DOHH2 (cell line): ENCODE results near the gene ARHGDIA.

Source experiments
- H3F3A ChIP-seq: fragments of 200-600 bp; sonication (generic), shearing (Covaris generic); 2 replicates; pipeline ENCODE4 v1.6.0; 2016; ENCODE audit warnings: antibody characterized with exemption, mild to moderate bottlenecking; ENCODE audit not compliant: control insufficient read depth, insufficient read depth
- H3K27ac ChIP-seq: fragments of 200-600 bp; sonication (generic); 2 replicates; pipeline ENCODE4 v1.5.1; 2014; ENCODE audit warnings: low read depth, mild to moderate bottlenecking, low read length, moderate library complexity
- H3K27me3 ChIP-seq: fragments of 200-600 bp; sonication (generic); 2 replicates; pipeline ENCODE4 v1.6.1; 2014; ENCODE audit warnings: mild to moderate bottlenecking, low read length, mixed read lengths; ENCODE audit not compliant: control insufficient read depth
- H3K36me3 ChIP-seq: fragments of 200-600 bp; sonication (generic); 2 replicates; pipeline ENCODE4 v1.6.1; 2014; ENCODE audit warnings: mild to moderate bottlenecking, low read length, moderate library complexity, mixed read lengths; ENCODE audit not compliant: control insufficient read depth
- H3K4me1 ChIP-seq: fragments of 200-600 bp; sonication (generic); 2 replicates; pipeline ENCODE4 v1.6.1; 2014; ENCODE audit warnings: mild to moderate bottlenecking, low read length, mixed read lengths; ENCODE audit not compliant: control insufficient read depth
- H3K4me2 ChIP-seq: fragments of 200-600 bp; sonication (generic); 2 replicates; pipeline ENCODE4 v1.6.0; 2014; ENCODE audit warnings: mild to moderate bottlenecking, low read length, moderate library complexity
- H3K4me3 ChIP-seq: fragments of 200-600 bp; sonication (generic); 2 replicates; pipeline ENCODE4 v1.5.1; 2014; ENCODE audit warnings: mild to moderate bottlenecking, low read length, mixed read lengths
- H3K79me2 ChIP-seq: fragments of 200-600 bp; sonication (generic); 2 replicates; pipeline ENCODE4 v1.6.1; 2014; ENCODE audit warnings: mild to moderate bottlenecking, low read length, mixed read lengths; ENCODE audit not compliant: control insufficient read depth
- H3K9me2 ChIP-seq: fragments of 200-600 bp; sonication (generic); replicated peaks from 2 replicates; pipeline ENCODE4 v1.6.1; 2014; ENCODE audit warnings: mild to moderate bottlenecking, low read length, mixed read lengths; ENCODE audit not compliant: control insufficient read depth
- H3K9me3 ChIP-seq: fragments of 200-600 bp; sonication (generic); 2 replicates; pipeline ENCODE4 v1.6.1; 2014; ENCODE audit warnings: antibody characterized with exemption, low read length, mixed read lengths; ENCODE audit not compliant: control insufficient read depth, insufficient read depth
- H4K20me1 ChIP-seq: fragments of 200-600 bp; sonication (generic); 2 replicates; pipeline ENCODE4 v1.6.0; 2014; ENCODE audit warnings: low read depth, mild to moderate bottlenecking, antibody characterized with exemption, low read length, moderate library complexity; ENCODE audit not compliant: control insufficient read depth, insufficient read depth
- EZH2phosphoT487 ChIP-seq: fragments of 200-600 bp; sonication (generic); IDR thresholded peaks from 2 replicates; pipeline ENCODE4 v1.6.1; 2017; ENCODE audit warnings: borderline replicate concordance, mild to moderate bottlenecking, antibody characterized with exemption, low read length, moderate library complexity, mixed read lengths
- TF ChIP-seq, protein P1 (sequence below): fragments of 200-600 bp; sonication (generic); IDR thresholded peaks from one replicate; pipeline ENCODE4 v1.5.1; 2014; ENCODE audit warnings: antibody characterized with exemption, mild to moderate bottlenecking, low read depth, low read length; ENCODE audit not compliant: poor library complexity, severe bottlenecking

The ARHGDIA gene

DNA sequence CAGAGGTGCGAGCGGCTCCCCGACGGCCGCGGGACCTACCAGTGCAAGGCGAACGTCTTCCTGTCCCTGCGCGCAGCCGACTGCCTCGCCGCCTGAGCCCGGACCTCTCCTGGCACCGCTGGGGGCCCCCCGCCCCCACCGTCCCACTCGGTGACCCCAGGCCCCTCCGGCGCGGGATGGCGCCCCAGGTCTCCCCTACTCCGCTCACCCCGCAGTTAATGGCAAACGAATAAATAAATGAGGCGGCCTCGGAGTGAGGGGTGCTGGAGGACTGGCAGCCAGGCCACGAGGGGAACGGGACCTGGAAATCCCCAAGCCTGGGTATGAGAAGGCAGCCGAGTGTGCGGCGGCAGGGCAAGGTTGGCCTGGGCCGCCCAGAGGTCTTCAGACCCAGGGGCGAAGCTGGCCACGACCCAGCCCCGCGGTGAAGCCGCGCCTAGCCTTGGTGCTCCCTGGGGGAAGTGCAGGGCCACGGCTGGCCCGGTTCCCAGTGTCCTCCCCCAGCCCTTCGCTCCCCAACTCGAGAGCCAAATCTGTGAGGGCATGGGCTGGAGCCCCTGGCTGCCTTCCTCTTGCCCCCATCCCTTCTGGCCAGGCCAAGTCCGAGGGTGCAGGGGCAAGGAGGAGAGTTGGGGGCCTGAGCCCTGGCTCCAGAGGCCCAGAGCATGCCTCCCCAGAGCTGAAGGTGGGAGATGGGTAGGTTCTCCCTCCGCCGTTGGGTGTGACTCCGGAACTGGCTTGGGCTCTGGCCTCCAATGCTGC is 31.7 kb upstream of the ARHGDIA start:
- H3F3A ChIP-seq: no peaks in the 10 kb centered on the region
- TF ChIP-seq, protein P1, sequence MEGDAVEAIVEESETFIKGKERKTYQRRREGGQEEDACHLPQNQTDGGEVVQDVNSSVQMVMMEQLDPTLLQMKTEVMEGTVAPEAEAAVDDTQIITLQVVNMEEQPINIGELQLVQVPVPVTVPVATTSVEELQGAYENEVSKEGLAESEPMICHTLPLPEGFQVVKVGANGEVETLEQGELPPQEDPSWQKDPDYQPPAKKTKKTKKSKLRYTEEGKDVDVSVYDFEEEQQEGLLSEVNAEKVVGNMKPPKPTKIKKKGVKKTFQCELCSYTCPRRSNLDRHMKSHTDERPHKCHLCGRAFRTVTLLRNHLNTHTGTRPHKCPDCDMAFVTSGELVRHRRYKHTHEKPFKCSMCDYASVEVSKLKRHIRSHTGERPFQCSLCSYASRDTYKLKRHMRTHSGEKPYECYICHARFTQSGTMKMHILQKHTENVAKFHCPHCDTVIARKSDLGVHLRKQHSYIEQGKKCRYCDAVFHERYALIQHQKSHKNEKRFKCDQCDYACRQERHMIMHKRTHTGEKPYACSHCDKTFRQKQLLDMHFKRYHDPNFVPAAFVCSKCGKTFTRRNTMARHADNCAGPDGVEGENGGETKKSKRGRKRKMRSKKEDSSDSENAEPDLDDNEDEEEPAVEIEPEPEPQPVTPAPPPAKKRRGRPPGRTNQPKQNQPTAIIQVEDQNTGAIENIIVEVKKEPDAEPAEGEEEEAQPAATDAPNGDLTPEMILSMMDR: no peak
- no peak for TF ChIP-seq EZH2phosphoT487
- H3K4me2 ChIP-seq: peak overlapping the region; percentile 14; the same call in 1 of the 2 replicates
- peaks cover 2% of the 10 kb centered on the region for H3K27me3 ChIP-seq
- no peak overlapping the region for H3K4me3 ChIP-seq
- no peaks in the 10 kb centered on the region for H3K9me3 ChIP-seq
- H4K20me1 ChIP-seq: peaks cover 4% of the 10 kb centered on the region; the same call in 1 of the 2 replicates
- H3K4me1 ChIP-seq: no peaks in the 10 kb centered on the region; the same call in 1 of the 2 replicates
- H3K27ac ChIP-seq: no peak overlapping the region
- no peaks in the 10 kb centered on the region for H3K79me2 ChIP-seq
- H3K36me3 ChIP-seq: peaks cover 55% of the 10 kb centered on the region
- H3K9me2 ChIP-seq: no peaks in the 10 kb centered on the region

DNA sequence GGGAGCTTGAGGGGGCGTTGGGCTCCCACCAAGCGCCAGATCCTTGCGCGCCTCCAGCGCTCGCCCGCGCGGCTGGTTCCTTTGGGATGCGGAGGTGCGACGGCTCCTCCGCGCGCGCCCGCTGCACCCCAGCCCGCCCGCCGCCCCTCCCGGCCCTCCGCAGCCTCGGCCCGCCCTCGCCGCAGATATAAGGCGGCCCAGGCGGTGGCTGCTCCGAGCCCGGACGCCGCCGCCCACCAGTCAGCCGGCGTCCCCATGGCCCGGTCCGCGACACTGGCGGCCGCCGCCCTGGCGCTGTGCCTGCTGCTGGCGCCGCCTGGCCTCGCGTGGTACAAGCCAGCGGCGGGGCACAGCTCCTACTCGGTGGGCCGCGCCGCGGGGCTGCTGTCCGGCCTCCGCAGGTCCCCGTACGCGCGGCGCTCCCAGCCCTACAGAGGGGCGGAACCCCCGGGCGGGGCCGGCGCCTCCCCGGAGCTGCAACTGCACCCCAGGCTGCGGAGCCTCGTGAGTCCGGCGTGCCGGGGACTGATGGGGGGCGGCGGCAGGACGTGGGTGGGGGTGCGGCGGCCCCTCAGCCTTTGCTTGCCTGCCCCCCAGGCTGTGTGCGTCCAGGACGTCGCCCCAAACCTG is 31.0 kb upstream of the ARHGDIA start, which contains the start of gene NPB:
TSS of gene NPB (plus strand) at position 216 of the 630 bp plus-strand sequence. CDS start at position 256, 40 bp downstream.
- H3K4me3 ChIP-seq: no peak within 1 kb of the TSS
- peaks cover 51% of the 10 kb centered on the region for H3K36me3 ChIP-seq
- H3K4me1 ChIP-seq: no peaks in the 10 kb centered on the region; the same call in 1 of the 2 replicates
- no peak within 1 kb of the TSS for H3K27ac ChIP-seq
- peak within 1 kb of the TSS; percentile 14; the same call in 1 of the 2 replicates for H3K4me2 ChIP-seq
- no peaks in the 10 kb centered on the region for H3K79me2 ChIP-seq
- TF ChIP-seq, protein P1: no peak
- no peak for TF ChIP-seq EZH2phosphoT487
- peaks cover 2% of the 10 kb centered on the region for H3K27me3 ChIP-seq
- H3F3A ChIP-seq: no peaks in the 10 kb centered on the region
- H3K9me3 ChIP-seq: no peaks in the 10 kb centered on the region
- peaks cover 4% of the 10 kb centered on the region; the same call in 1 of the 2 replicates for H4K20me1 ChIP-seq
- H3K9me2 ChIP-seq: no peaks in the 10 kb centered on the region

DNA sequence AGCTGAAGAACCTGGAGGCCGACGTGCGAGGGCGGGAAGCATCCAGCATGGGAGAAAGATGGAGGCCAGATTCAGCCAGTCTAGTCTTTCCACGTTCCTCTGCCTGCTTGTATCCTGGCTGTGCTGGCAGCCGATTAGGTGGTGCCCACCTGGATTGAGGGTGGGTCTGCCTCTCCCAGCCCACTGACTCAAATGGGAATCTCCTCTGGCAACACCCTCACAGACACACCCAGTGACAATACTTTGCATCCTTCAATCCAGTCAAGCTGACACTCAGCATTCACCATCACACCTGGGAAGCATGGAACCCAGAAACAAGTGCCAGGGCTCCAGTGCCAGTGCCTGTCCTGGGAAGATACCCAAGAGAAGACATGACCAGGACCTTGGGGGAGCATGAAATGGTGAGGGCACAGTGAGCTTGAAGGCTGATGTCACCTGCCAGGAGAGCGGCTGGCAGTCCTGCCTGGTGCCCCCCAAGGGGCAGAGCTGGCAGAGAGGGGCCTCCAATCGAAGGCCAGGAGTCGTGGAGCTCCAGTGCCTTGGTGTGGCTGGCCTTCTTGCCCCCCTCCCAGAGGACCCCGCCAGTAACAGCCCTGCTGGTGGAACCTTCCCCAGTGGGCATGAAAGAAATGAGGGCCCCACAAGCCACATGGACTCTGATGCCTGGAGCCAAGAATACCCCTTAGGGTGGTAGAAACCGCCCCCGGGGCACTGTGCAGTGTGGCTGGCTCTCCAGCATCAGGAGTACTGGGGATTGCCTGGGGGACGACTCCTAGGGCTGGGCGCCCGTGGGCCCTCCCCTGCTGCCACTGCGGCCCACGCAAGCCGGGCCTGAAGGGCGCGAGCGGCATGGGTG is 30.3 kb upstream of the ARHGDIA start:
- Histone ChIP-seq H3K36me3 (peaks cover 45% of the 10 kb centered on the region), H3K27me3 (peaks cover 2% of the 10 kb centered on the region), H4K20me1 (peaks cover 4% of the 10 kb centered on the region; the same call in 1 of the 2 replicates), H3K9me2 (no peaks in the 10 kb centered on the region), H3K79me2 (no peaks in the 10 kb centered on the region), H3K27ac (no peak overlapping the region), H3K4me3 (no peak overlapping the region), H3F3A (no peaks in the 10 kb centered on the region), H3K4me1 (no peaks in the 10 kb centered on the region; the same call in 1 of the 2 replicates), H3K4me2 (no peak overlapping the region), H3K9me3 (no peaks in the 10 kb centered on the region)
- no peak for TF ChIP-seq EZH2phosphoT487
- TF ChIP-seq, protein P1: no peak
